Activated naive CD4-positive, alpha-beta T cell treated with anti-CD3 and anti-CD28 coated beads, Interleukin-2, amount 50 U/mL, for 72 hours (primary cell): ENCODE measurements around the gene ZMYM2. TPM values are rescaled to one million over a fixed set of nuclear protein-coding genes. Genes with fewer than 3 reads are reported as not detected.

Source experiments
- ATAC-seq, 2 donors: fragments of 150-1000 bp; cut with Tn5 transposase; 2 replicates each; pipeline ENCODE4 v1.10.0; 2021; ENCODE audit warnings: mild to moderate bottlenecking in 2 of 2, moderate library complexity in 2 of 2
- DNase-seq, 2 donors: peaks; one replicate each; pipeline ENCODE4 v3.0.0; 2021 to 2022; ENCODE audit warnings: low spot score in 2 of 2
- H3K27ac Mint-ChIP-seq, 2 donors: one replicate each; pipeline ENCODE4 v1.8.0; 2022; ENCODE audit warnings: mild to moderate bottlenecking in 2 of 2, mixed read lengths in 2 of 2
- H3K36me3 Mint-ChIP-seq, 2 donors: one replicate each; pipeline ENCODE4 v1.8.0; 2022; ENCODE audit warnings: mixed read lengths in 2 of 2
- H3K9me3 Mint-ChIP-seq, 2 donors: one replicate each; pipeline ENCODE4 v1.8.0; 2022; ENCODE audit warnings: mixed read lengths in 2 of 2
- total RNA-seq, 2 donors: library from RNA; stranded (reverse); gene quantifications; one replicate each; pipeline ENCODE4 v1.2.3, GENCODE V29; 2022

Gene ZMYM2
- total RNA-seq: 10 to 100 TPM; 85.1 to 94.0 TPM

DNA sequence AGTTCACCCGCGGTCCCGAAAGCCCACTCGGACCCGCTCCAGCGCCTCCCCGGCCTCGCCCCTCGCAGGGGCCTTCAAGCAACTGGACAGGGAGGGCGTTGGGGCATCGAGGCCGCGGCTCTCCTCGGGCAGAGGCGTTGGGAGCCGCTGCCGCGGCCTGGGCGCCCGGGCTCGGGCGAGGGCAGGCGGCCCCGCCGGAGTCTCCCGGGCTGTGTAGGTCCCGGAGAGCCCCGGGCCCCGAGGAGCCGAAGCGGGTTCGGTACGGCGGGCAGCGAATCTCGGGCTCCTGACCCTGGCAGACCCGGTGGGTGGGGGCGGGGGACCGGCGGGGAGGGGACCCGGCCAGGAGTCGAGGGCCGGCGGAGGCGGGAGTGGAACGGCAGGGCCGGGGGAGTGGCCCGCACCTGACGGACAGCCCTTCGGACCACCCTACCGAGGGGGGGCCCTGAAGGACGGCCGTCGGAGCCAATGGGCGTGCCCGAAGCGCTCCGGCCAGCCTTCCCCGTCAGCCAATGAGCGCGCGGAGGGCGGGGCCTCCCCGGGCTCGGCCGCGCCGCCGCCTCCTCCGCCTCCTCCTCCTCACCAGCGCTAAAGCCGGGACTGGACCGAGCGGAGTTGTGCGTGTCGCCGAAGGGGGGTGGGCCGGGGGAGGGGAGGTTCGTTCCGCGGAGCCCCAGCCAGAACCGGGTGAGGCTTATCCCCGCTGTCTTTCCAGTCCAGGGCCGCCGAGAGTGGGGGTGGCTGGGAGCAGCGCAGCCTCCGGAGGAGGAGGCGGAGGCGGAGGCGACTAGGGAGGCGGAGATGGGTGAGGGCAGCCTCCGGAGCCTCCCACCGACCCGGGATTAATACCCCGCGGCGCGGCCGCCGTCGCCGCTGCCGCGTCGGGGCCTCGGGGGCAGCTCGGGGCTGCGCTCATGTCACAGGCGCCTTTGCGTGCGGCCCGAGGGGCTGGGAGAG is at the start of gene ZMYM2:
Gene ZMYM2, plus strand, starts transcription at position 573 of the 957 bp plus-strand sequence. CDS start 34,346 bp downstream, outside the sequence.
- ATAC-seq (peak; percentile 84 to 89), DNase-seq (peak; percentile 99)
- Mint-ChIP-seq H3K36me3 (peaks cover 0 to 14% of the 10 kb centered on the region in 2 donors), H3K27ac (peak within 1 kb of the TSS; percentile 96 to 98), H3K9me3 (no peaks in the 10 kb centered on the region)

- Mint-ChIP-seq H3K36me3 (no peaks in the 10 kb centered on the region), H3K27ac (no peak overlapping the region), H3K9me3 (no peaks in the 10 kb centered on the region)
- ATAC-seq: peak in 1 of 2 donors; percentile 33
- DNase-seq: no peak
Measured at GRCh38 chr13:19910336-19911072, 48.0 kb upstream of the ZMYM2 start.

DNA sequence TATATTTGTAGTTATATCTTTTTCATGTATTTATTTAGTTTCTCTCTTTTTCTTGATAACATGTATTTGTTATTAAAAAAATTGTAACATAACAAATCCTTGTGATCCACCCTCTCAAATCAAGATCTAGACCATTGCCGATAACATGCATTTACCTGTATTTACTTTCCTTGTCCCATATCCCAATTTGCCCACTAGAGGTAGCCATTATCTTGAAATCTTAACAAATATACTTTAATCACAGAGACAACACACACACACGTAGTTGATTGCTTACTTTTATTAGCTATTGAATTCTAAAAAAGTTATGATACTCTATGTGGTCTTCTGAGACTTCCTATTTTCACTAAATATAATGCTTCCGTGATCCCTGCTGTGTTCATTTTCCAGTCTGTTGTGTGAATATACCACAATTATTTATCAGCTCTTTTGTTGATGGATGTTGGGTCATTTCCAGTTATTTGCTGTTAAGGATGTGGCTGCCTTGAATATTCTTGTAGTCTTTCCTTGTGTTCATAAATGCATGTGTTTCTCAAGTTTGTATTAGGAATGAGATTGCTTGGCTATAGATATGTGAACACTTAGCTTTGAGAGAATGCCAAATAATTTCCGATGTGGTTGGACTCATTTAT is 31.3 kb upstream of the ZMYM2 start:
- H3K27ac Mint-ChIP-seq: no peak overlapping the region

GRCh38 chr13:19940106-19940505 is 18.4 kb upstream of the ZMYM2 start:
- DNase-seq: no peak
- H3K27ac Mint-ChIP-seq: no peak overlapping the region
- no peak for ATAC-seq

More for the DNA sequence above, 31.3 kb upstream of the ZMYM2 start:
- no peak for ATAC-seq
- Mint-ChIP-seq H3K36me3 (no peaks in the 10 kb centered on the region), H3K9me3 (no peaks in the 10 kb centered on the region)
- DNase-seq: no peak

GRCh38 chr13:19950374-19950773 is 8.2 kb upstream of the ZMYM2 start:
- DNase-seq: no peak
- H3K36me3 Mint-ChIP-seq: no peaks in the 10 kb centered on the region
- H3K9me3 Mint-ChIP-seq: no peaks in the 10 kb centered on the region
- ATAC-seq: no peak
- H3K27ac Mint-ChIP-seq: no peak overlapping the region

More at GRCh38 chr13:19940106-19940505, 18.4 kb upstream of the ZMYM2 start:
- H3K9me3 Mint-ChIP-seq: no peaks in the 10 kb centered on the region
- H3K36me3 Mint-ChIP-seq: no peaks in the 10 kb centered on the region

DNA sequence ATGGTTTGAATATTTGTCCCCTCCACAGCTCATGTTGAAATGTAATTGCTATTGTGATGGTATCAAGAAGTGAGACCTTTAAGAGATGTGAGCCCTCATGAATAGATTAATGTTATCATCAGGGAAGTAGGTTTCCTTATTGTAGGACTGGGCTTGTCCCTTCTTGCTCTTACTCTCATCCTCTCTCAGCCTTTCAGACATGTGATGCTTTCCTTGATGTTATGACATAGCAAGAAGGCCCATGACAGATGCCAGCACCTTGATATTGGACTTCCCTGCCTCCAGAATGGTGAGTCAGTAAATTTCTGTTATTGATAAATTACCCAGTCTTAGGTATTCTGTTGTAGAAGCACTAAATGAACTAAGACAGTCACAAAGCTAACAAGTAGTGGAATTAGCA is 5.7 kb upstream of the ZMYM2 start:
- ATAC-seq (no peak), DNase-seq (no peak)
- Mint-ChIP-seq H3K27ac (no peak overlapping the region), H3K36me3 (no peaks in the 10 kb centered on the region), H3K9me3 (no peaks in the 10 kb centered on the region)

- H3K36me3 Mint-ChIP-seq: peaks cover 0 to 9% of the 10 kb centered on the region in 2 donors
- H3K27ac Mint-ChIP-seq: no peak overlapping the region
- ATAC-seq (no peak), DNase-seq (no peak)
- H3K9me3 Mint-ChIP-seq: no peaks in the 10 kb centered on the region
Measured at GRCh38 chr13:19955873-19956559, 2.5 kb upstream of the ZMYM2 start.

DNA sequence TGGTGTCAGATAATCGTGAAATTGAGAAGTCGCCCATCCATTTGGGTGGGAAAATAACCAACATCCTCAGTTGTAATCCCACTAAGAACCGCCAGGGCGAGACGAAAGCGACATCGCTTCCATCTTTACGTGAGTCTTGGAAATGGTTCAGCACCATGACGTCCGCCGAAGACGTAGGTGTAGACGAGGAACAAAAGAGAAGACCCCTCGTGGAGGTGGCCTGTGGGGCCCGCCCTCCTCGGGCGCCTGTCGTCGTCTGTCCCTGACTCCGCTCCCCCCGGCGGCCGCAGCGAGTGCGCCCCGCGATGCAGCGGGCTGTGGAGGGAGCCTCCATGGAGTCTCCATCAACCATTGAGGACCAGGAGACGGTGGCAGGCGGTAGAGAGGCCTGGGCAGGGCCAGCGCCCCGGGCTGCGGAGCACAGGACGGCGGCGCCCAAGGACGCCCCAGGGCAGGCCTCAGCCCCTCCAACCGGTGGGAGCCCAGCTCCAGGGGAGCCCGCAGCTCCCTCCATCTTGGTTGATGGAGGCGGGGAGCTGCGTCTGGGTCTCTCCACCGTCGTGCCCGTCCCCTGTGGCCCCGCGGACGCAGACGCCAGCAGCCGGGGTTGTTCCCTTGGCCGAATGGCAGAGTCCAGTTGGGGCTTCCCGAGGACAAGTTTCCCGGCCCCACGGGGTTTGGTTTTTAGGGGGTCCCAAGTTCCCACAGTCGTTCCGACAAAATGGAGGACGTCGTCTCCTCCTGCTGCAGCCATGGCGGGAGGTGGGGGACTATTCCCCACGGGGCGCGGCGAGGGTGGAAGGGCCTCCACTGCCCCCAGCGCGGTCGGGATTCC is 990 bp upstream of the ZMYM2 start:
- no peaks in the 10 kb centered on the region for H3K9me3 Mint-ChIP-seq
- peaks cover 0 to 14% of the 10 kb centered on the region in 2 donors for H3K36me3 Mint-ChIP-seq
- peak overlapping the region; percentile 36 to 96 for H3K27ac Mint-ChIP-seq
- ATAC-seq: peak; percentile 13 to 21
- DNase-seq: peak; percentile 76 to 78

DNA sequence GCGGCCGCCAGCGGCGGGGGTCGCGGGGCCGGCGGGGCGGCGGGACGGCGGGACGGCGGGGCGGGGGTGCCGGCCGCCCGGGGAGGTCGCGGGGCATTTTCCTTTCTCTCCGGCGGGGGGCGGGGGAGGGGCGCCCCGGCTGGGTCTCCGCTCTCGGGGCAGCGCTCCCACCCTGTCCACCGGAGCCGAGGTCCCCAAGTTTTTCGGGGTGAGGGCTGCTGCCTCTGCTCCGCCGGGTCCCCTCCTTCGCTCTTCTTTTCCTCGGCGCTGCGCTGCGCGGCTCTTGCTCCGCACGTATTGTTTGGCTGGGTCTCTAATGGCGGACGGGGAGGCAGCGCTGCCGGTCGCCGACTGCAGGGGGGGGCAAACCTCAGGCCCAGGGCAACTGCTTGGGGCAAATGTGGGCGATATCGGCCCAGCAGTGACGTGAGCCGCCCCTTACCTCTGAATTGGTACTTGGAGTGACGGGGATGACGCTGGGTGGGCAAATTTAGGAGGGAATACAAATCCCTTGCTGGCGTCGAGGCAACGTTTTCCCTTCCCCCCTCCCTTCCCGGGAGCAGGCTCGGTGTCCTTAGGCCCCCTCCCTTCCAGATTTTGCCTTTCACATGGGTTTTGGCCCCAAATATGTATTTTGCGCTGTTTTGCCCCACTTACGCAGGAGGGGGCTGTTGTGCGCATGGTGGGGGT is 759 bp downstream of the ZMYM2 start:
- peak; percentile 6 to 11 for ATAC-seq

GRCh38 chr13:19959831-19960652 is 1.5 kb downstream of the ZMYM2 start:
- peaks cover 0 to 14% of the 10 kb centered on the region in 2 donors for H3K36me3 Mint-ChIP-seq

More for the DNA sequence above, 759 bp downstream of the ZMYM2 start:
- H3K9me3 Mint-ChIP-seq: no peaks in the 10 kb centered on the region
- peak overlapping the region; percentile 96 to 98 for H3K27ac Mint-ChIP-seq
- peak; percentile 62 to 71 for DNase-seq
- H3K36me3 Mint-ChIP-seq: peaks cover 0 to 14% of the 10 kb centered on the region in 2 donors

DNA sequence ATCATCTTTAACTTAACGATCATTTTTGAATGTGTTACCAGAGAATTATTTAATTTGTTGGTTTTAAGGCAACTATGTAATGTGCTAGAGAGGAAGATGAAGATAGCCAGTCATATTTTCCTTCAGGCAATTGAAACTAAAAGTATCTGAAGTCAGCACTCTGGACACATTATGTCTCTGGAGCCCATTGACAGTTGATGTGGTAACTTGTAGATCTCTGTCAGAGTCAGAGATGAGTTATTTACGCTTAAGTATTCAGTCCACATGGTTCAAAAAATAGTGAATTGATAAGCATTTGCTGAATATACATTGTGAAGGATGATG is 2.1 kb downstream of the ZMYM2 start:
- DNase-seq (no peak), ATAC-seq (no peak)
- H3K27ac Mint-ChIP-seq: peak overlapping the region; percentile 96 to 98
- H3K36me3 Mint-ChIP-seq: peaks cover 5 to 14% of the 10 kb centered on the region in 2 donors
- H3K9me3 Mint-ChIP-seq: no peaks in the 10 kb centered on the region

More at GRCh38 chr13:19959831-19960652, 1.5 kb downstream of the ZMYM2 start:
- Mint-ChIP-seq H3K27ac (peak overlapping the region; percentile 96 to 98), H3K9me3 (no peaks in the 10 kb centered on the region)
- DNase-seq (peak; percentile 80 to 84), ATAC-seq (peak; percentile 49 to 60)

DNA sequence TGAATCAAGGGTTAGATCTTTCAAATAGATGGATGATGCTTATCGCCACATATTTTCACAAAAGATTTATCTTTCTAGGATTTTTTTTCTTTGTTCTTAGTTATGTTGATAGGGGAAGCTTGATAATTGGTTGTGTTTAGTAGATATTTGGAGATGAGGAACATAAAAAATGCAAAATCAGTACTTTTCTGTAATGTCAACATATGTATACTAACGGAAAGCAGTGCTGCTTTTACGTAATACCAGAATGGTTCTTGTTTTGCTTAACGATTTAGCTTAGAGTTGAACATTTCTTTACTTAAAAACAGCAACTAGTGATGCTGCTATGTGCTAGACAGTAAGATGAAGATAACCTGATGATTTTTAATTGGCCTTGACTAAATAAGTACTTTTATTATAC is 3.0 kb downstream of the ZMYM2 start:
- ATAC-seq (no peak), DNase-seq (no peak)
- Mint-ChIP-seq H3K9me3 (no peaks in the 10 kb centered on the region), H3K27ac (no peak overlapping the region), H3K36me3 (peaks cover 7 to 14% of the 10 kb centered on the region in 2 donors)

GRCh38 chr13:19961924-19962323 is 3.4 kb downstream of the ZMYM2 start:
- no peak overlapping the region for H3K27ac Mint-ChIP-seq
- H3K9me3 Mint-ChIP-seq: no peaks in the 10 kb centered on the region
- DNase-seq (no peak), ATAC-seq (no peak)
- peaks cover 7 to 14% of the 10 kb centered on the region in 2 donors for H3K36me3 Mint-ChIP-seq

GRCh38 chr13:19962894-19963293 is 4.4 kb downstream of the ZMYM2 start:
- Mint-ChIP-seq H3K27ac (no peak overlapping the region), H3K9me3 (no peaks in the 10 kb centered on the region), H3K36me3 (peaks cover 7 to 14% of the 10 kb centered on the region in 2 donors)
- ATAC-seq: no peak
- no peak for DNase-seq
